ENCODE measurements around the gene SYNE2.

DNA sequence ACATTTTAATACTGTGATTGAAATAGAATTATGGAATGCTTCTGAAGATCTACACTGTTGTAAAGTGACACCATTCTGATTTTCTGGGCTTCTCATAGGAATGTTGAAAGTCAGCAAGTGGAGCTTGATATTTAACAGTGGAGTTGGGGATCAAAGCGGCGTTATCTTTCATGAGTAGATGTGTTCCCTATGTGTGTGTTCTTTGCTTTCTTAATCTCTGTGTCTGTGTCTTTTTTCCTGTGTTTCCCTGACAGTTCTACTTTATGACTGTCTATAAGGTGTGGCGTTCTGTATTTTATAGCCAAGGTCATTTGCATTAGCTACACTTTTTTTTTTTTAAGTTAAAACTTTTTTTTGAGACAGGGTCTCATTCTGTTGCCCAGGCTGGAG lies 24.7 kb downstream of the SYNE2 start:
- TF ChIP-seq, protein P1, sequence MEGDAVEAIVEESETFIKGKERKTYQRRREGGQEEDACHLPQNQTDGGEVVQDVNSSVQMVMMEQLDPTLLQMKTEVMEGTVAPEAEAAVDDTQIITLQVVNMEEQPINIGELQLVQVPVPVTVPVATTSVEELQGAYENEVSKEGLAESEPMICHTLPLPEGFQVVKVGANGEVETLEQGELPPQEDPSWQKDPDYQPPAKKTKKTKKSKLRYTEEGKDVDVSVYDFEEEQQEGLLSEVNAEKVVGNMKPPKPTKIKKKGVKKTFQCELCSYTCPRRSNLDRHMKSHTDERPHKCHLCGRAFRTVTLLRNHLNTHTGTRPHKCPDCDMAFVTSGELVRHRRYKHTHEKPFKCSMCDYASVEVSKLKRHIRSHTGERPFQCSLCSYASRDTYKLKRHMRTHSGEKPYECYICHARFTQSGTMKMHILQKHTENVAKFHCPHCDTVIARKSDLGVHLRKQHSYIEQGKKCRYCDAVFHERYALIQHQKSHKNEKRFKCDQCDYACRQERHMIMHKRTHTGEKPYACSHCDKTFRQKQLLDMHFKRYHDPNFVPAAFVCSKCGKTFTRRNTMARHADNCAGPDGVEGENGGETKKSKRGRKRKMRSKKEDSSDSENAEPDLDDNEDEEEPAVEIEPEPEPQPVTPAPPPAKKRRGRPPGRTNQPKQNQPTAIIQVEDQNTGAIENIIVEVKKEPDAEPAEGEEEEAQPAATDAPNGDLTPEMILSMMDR (IDR thresholded peaks at IDR 0.05), result no peak
- no peak for TF ChIP-seq EZH2phosphoT487 (IDR thresholded peaks at IDR 0.05)

Measured in neural progenitor cell (in vitro differentiated cells).